ENCODE results near the gene DOCK4.
A peak's percentile ranks its signal among the peaks of the same experiment; 100 is the strongest.

Gene DOCK4

DNA sequence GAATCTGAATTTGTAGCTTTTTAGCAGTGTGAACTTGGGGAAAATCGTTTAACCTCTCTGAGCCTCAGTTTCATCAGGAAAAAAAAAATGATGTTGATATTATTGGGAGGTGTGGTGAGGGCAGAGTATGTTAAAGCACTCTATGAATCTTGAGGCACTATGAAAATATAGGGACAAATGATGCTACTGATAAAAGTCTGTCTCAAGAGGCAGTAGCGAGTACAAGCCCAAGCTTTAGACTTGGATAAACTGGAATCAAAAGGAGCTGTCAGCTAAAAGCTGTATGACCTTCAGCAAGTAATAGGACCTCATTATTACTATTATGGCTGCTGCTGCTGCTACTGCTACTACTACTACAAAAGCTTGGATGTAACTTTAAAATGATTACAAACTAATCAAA lies 8.7 kb upstream of the DOCK4 start:
- DNase-seq (ENCODE audit: low read depth in 2 of 2), result no peak

DNA sequence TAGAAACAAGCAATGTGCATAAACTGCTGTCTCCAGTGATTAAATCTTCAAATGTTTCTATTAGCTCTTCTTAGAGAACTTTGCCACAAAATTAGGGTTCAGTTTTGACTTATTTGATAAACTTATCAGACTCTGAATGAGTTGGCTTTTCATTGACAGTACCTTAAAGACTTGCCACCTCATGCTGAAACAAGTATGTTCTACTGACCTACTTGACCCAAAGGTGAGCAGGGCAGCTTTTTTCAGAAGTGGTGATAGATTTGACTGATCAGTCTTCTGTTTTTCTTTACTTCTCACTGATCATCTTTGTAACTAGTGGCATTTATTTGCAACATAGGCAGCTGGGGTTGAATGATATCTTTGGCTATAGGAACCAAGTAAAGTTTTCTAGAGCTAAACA lies 8.1 kb upstream of the DOCK4 start:
- DNase-seq (ENCODE audit: low read depth in 2 of 2), result no peak

DNA sequence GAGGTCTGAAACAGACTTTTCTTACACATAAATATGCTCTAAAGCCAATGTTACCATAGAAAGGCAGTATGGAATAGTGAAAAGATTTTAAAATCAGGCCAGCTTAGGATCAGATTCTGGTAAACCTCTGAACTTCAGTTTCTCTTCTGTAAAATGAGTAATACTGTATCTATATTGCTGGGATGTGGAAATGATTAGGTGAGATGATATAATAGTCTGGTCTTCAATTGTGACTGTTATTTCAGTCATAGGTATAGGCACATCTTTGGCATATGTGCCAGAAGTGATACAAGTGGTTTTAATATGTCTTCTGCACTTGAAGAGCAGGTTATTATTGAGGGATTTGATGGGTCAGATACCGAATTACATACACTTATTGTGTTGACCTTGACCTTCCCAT lies 7.5 kb upstream of the DOCK4 start:
- DNase-seq (ENCODE audit: low read depth in 2 of 2), result no peak

DNA sequence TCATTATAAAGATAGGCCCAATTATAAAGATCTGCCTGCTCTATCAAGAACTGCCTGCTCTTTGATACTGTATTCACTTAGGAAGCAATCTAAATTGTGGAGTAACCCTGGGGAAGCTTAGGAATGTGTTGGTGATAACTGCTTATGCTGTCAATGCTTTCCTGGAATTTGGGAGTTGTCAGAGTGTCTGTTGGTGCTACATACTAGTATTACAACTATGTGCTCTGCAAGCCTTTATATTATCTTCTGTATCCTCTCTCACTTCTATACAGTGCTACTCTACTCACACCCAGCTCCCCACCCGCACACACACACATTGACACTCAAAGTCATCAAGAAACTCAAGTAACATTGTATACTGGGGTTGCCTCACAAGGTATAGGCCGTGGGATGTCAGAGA lies 6.4 kb upstream of the DOCK4 start:
- DNase-seq (ENCODE audit: low read depth in 2 of 2), result no peak

- DNase-seq (ENCODE audit: low read depth in 2 of 2), result no peak
Measured at GRCh38 chr7:112211348-112211907, 5.2 kb upstream of the DOCK4 start.

DNA sequence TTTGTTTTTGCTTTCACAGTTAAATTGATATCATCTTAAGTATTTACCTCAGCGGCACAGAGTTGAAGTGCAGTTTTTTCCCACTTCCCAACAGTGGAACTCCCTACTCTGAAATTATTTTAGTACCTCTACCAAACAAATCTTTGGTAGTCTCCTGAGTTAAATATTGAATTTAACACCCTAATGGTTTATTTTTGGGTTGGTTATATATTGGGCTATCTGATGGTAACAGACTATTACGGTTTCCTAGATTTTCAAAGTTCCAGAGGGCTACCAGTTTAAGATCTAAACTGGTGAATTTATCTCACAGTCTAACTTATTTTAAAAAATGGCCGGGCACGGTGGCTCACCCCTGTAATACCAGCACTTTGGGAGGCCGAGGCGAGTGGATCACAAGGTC lies 1.6 kb upstream of the DOCK4 start:
- DNase-seq (ENCODE audit: low read depth in 2 of 2), result no peak

- DNase-seq (ENCODE audit: low read depth in 2 of 2), result no peak
Measured at GRCh38 chr7:112206991-112207592, 893 bp upstream of the DOCK4 start.

GRCh38 chr7:112205343-112206237 lies 609 bp downstream of the DOCK4 start:
- peak; percentile 9 to 15 for DNase-seq (ENCODE audit: low read depth in 2 of 2)

GRCh38 chr7:112204499-112205342 lies 1.5 kb downstream of the DOCK4 start:
- no peak for DNase-seq (ENCODE audit: low read depth in 2 of 2)

DNA sequence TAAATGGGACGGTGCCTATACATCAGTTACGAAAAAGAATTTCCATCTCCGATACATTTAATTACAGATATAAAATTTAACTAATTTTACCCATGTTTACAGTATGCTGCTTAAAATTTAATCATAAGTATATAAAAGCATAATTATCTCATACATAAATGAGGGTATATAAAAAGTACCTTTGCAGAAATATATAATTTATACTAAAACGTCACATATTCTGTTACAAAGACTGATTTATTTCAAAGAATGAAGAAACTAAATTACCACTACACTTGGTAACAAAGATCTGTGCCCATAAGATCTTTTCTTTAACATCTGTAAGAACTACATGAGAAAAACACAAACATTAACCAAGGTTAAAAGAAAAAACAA lies 2.8 kb downstream of the DOCK4 start:
- DNase-seq (ENCODE audit: low read depth in 2 of 2), result no peak

DNA sequence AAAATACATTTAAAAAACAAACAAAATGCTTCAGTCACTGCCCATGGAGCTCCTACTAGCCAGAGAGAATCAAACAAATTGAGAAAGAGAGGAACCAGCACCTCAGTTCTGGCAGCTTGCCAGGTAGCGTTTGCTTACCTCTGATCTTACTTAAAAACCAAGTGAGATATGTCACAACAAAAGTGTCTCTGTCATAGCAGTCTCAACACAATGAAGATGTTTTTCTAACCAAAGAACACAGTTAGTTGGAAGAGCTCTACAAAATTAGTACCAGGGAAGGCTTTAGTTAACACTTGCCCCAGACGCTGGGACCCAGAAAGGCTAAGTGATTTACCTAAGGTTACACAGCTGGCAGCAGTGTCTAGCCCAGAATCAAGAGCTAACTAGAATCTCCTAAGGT lies 3.4 kb downstream of the DOCK4 start:
- no peak for DNase-seq (ENCODE audit: low read depth in 2 of 2)

DNA sequence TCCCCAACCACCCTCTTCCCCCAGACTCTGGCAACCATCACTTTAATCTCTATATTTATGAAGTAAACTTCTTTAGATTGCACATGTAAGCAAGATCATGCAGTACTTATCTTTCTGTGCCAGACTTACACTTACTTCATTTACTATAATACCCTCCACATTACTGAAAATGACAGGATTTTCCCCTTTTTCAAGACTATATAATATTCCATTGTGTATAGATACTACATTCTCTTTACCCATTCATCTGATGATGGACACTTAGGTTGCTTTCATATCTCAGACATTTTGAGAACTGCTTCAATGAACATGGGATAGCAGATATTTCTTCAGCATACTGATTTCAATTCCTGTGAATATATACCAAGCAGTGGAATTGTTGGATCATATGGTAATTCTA lies 4.4 kb downstream of the DOCK4 start:
- no peak for DNase-seq (ENCODE audit: low read depth in 2 of 2)

- no peak for DNase-seq (ENCODE audit: low read depth in 2 of 2)
Measured at GRCh38 chr7:112201411-112201810, 4.8 kb downstream of the DOCK4 start.

GRCh38 chr7:112199672-112200071 lies 6.5 kb downstream of the DOCK4 start:
- DNase-seq (ENCODE audit: low read depth in 2 of 2), result no peak

GRCh38 chr7:112199035-112199655 lies 7.1 kb downstream of the DOCK4 start:
- DNase-seq (ENCODE audit: low read depth in 2 of 2), result no peak

DNA sequence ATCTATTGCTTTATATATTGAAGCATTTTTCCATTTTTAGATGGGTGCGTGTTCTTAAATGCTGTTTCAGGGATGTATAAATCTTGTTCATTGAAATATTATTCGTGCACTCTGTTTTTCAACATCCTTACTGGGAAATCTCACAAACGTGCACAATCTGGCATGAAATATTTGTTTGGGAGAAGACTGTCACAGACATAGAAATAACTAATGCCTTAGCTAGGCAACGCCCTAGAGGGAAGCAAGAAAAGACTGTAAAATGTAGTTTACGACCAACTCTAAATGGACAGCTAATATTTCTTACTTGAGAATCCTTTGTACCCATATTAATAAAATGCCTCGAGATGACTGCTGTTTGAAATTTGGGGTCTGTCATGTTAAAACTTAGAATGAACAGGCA lies 8.9 kb downstream of the DOCK4 start:
- no peak for DNase-seq (ENCODE audit: low read depth in 2 of 2)

DNA sequence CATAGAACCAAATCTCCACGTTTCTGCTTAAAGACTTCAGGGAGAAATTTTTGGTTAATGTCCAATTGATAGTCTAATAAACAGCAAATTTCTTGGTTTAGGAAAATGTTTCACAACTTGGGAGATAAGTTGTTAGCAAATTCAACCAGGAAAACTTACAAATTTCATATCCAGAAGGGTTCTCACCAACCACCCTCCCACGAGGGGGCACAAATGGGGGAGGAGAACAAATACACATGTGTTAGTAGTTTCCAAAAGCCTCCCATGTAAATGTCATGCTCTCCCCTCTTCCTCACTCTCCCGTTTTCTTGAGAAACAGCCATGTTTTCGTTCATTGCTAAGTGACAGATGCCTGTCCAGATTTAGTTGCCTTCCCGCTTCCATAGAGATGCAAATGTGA lies 10.5 kb downstream of the DOCK4 start:
- no peak for DNase-seq (ENCODE audit: low read depth in 2 of 2)

DNA sequence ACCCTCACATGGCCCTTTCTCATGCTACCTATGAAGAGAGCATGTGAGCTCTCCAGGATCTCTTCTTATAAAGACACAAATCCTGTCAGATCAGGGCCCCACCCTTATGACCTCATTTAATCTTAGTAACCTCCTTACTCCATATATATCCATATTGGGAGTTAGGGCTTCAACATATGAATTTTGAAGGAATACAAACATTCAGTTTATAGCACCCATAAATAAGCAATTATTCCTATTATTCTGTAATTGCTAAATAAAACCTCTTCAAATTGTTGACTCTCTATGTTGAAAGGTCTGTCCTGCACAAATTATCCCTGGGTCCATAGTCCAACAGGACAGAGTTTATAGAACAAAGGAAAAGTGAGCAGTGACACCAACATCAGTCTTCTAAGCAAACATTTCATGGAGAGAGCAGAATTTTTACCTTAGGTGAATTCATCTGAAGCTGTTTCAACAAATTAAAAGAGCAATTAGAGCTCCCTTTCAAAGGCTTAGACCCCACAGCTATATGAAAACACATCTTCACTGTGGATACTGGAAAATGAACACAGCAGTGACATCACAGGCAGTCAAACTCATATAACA lies 12.2 kb downstream of the DOCK4 start:
- no peak for DNase-seq (ENCODE audit: low read depth in 2 of 2)

- DNase-seq (ENCODE audit: low read depth in 2 of 2), result no peak
Measured at GRCh38 chr7:112192236-112193154, 13.7 kb downstream of the DOCK4 start.

GRCh38 chr7:112190120-112190519 lies 16.1 kb downstream of the DOCK4 start:
- DNase-seq (ENCODE audit: low read depth in 2 of 2), result no peak
